GM20431 (cell line): ENCODE measurements around the gene PCP4.

Source experiments
- in situ Hi-C: fragments of 300-500 bp; cut with MseI, MboI; formaldehyde crosslinking; loops from one replicate; pipeline ENCODE4 v1.15.0; 2020; ENCODE audit warnings: low sequenced_read_pairs; ENCODE audit not compliant: unreplicated experiment

Gene PCP4

GRCh38 chr21:39867198-39867650, at the start of gene PCP4:
Gene PCP4, plus strand, starts transcription at chr21:39867438. Its CDS starts 64 bp downstream, at chr21:39867502.
- in situ Hi-C loops = no loop called here

- in situ Hi-C loops = no loop called here
Observed at GRCh38 chr21:39818557-39818956, 48.7 kb upstream of the PCP4 start.

GRCh38 chr21:39822042-39822441, 45.2 kb upstream of the PCP4 start:
- in situ Hi-C loops = no loop called here

- in situ Hi-C loops = no loop called here
Observed at GRCh38 chr21:39825250-39825649, 42.0 kb upstream of the PCP4 start.

GRCh38 chr21:39834543-39834942, 32.7 kb upstream of the PCP4 start:
- in situ Hi-C loops = no loop called here

- in situ Hi-C loops = no loop called here
Observed at GRCh38 chr21:39837861-39838359, 29.3 kb upstream of the PCP4 start.

- in situ Hi-C loops = no loop called here
Observed at GRCh38 chr21:39840373-39841097, 26.7 kb upstream of the PCP4 start.

GRCh38 chr21:39842741-39843459, 24.3 kb upstream of the PCP4 start:
- in situ Hi-C loops = no loop called here

GRCh38 chr21:39843483-39843882, 23.8 kb upstream of the PCP4 start:
- in situ Hi-C loops = no loop called here

GRCh38 chr21:39843916-39844315, 23.3 kb upstream of the PCP4 start:
- in situ Hi-C loops = no loop called here

- in situ Hi-C loops = no loop called here
Observed at GRCh38 chr21:39845571-39846130, 21.6 kb upstream of the PCP4 start.

GRCh38 chr21:39847877-39848276, 19.4 kb upstream of the PCP4 start:
- in situ Hi-C loops = no loop called here

- in situ Hi-C loops = no loop called here
Observed at GRCh38 chr21:39849014-39849655, 18.1 kb upstream of the PCP4 start.

- in situ Hi-C loops = no loop called here
Observed at GRCh38 chr21:39850333-39850732, 16.9 kb upstream of the PCP4 start.

GRCh38 chr21:39851002-39851618, 16.1 kb upstream of the PCP4 start:
- in situ Hi-C loops = no loop called here

- in situ Hi-C loops = no loop called here
Observed at GRCh38 chr21:39852021-39852721, 15.1 kb upstream of the PCP4 start.

- in situ Hi-C loops = no loop called here
Observed at GRCh38 chr21:39852726-39853500, 14.3 kb upstream of the PCP4 start.

- in situ Hi-C loops = no loop called here
Observed at GRCh38 chr21:39854572-39854971, 12.7 kb upstream of the PCP4 start.

GRCh38 chr21:39855595-39855994, 11.6 kb upstream of the PCP4 start:
- in situ Hi-C loops = no loop called here
